ENCODE results near the gene IGFBP3.

Gene IGFBP3

DNA sequence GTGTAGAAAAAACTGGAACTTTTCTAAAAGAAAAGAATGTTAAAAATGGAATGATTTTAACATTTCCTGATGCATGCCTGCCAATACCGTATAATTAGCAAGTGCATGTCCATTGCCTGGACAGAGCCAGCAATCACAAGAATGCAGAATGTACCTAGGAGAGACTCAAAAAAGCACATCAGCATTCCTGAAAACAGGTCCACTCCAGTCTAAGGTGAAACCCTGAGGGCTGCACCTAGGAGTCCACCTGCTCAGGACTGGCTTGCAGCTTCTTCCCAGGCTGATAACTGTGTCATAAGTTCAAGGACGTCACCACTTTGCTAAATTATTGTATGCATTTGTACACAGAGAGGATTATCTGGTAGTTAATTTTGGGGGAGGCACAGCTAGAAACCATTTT lies 53.6 kb downstream of the IGFBP3 start:
- DNase-seq = no peak

DNA sequence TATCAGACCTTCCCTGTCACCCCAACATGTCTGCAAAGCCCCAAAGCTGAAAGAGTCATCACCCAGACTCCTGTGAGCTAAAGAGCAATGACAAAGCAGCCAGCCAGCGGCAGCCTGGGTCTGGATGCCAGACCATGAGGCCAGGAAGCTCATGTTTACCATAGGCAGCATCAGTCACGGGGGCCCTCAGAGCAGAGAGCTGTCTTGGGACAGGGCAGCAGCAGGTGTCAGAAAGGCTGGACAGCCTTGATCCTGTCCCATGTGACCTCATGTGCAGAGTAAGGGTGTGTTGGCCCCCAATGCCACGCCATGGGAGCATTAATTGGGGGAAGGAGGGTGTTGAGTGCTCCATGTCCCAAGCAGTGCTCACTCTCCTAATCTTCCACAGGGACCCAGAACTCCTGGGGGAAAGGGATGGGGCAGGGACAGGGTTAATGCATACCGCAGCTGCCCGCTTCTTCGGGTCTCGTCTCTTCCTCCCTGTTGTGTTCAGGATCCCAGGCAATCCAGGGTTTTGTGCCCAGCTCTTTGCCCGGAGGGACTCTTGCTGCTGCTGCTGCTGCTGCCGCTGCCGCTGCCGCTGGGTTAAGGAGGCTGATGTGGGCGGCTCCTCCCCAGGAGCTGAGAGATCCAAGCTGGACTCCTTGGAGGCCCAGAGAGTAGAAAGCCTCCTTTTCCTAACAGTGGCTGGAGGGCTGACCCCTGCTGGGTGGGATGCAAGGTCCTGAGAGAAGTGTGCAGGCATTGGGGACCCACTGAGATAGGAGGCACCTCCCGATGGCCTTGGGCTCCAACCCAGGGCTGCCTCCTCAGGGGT lies 55.3 kb downstream of the IGFBP3 start:
- DNase-seq = no peak

DNA sequence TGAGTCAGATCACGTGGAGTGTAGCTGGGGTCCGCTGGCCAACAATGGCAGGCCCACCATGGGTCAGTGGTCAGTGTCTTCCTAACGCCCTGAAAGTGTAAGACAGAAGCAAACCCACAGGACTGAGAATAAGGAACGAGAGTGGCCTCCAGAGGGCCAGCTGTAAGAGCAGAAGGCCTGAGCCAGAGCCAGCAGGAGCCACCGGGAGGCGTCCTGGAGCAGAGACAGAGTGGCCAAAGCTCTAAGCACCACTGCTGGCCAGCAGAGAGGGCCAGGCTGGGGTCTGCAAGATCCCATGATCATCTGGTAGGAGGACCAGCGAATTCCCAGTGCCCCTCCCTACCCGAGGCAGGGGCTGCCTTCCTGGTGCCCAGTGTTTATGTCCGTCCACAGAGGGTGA lies 57.4 kb downstream of the IGFBP3 start:
- no peak for DNase-seq
